GM21447 (cell line): ENCODE measurements around the gene TM4SF5.
A peak's percentile ranks its signal among the peaks of the same experiment; 100 is the strongest.

Experiments used
- ATAC-seq: cut with Tn5 transposase; IDR thresholded peaks from one replicate; pipeline ENCODE4 v1.9.1; 2021; ENCODE audit not compliant: unreplicated experiment

The TM4SF5 gene

GRCh38 chr17:4771519-4772234, at the start of gene TM4SF5:
Gene TM4SF5, plus strand, starts transcription at chr17:4771886. Its CDS starts 37 bp downstream, at chr17:4771923.
- ATAC-seq, result no peak

GRCh38 chr17:4722678-4723240, 48.9 kb upstream of the TM4SF5 start:
- ATAC-seq, result no peak

- ATAC-seq, result no peak
Measured at GRCh38 chr17:4724650-4725049, 47.0 kb upstream of the TM4SF5 start.

DNA sequence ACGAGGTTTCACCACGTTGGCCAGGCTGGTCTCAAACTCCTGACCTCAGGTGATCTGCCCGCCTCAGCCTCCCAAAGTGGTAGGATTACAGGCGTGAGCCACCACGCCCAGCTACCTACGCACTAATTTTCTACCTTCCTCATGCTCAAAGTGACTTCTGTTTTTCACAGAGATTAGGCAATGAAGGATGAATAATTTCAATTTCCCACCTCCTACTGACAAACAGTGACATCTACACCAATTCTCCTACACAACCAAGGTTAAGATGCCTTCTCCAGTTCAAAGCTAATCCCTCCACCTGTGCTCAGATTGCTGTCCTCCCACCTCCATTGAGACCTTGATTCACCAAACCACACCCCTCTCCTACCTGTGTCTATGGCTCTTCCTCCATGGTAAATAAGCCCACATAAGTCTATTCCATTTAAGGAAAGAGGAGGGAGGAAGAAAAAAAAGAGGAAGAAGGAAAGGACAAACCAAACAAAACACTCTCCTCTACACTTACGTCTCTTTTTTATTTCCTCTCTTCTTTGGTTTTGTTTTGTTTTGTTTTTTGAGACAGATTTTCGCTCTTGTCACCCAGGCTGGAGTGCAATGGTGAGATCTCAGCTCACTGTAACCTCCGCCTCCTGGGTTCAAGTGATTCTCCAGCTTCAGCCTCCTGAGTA, 45.9 kb upstream of the TM4SF5 start:
- ATAC-seq, result no peak

DNA sequence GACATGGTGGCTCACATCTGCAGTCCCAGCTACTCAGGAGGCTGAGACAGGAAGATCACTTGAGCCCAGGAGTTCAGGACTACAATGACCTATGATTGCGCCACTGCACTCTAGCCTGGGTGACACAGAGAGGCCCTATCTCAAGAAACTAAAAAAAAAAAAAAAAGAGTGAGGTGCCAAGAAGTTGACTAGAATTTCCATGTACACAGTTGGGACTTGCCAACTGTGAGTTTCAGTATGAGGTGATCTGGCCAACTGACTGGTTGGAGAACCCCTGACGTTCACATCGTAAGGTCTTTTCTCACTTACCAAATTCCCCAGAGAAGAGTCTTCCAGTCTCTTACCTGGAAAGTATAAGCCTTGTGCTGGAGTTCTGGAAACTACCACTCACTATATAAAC, 43.6 kb upstream of the TM4SF5 start:
- no peak for ATAC-seq

- peak; percentile 42 for ATAC-seq
Measured at GRCh38 chr17:4733073-4733531, 38.6 kb upstream of the TM4SF5 start.

- no peak for ATAC-seq
Measured at GRCh38 chr17:4734857-4735475, 36.7 kb upstream of the TM4SF5 start.

DNA sequence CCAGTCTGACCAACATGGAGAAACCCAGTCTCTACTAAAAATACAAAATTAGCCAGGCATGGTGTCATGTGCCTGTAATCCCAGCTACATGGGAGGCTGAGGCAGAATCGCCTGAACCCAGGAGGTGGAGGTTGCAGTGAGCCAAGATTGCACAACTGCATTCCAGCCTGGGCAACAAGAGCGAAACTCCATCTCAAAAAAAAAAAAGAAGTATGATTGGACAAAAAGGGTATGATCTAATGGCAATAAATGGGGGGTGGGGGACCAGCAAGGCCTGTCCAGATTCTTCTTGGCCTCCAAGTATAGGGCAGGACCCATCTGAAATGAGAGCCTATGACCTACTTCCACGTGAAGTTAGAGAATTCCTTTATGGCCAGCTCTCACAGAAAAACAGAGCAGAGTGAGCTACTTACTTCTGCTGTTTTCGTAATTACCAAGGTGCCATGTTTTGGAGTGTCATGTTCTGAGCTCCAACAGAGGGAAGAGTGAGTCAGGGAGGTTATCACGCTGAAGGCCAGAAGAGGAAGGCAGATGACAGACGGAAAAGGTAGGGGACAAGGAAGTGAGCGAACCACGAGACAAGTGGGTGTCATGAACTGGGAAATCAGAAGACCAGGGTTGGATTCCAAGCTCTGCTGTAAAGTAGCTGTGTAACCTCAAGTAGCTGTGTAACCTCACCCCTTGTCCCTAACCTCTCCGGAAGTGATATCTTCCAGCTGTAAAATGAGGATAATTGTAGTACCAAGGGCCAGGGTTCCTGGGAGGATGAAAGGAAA, 35.6 kb upstream of the TM4SF5 start:
- ATAC-seq, result no peak

DNA sequence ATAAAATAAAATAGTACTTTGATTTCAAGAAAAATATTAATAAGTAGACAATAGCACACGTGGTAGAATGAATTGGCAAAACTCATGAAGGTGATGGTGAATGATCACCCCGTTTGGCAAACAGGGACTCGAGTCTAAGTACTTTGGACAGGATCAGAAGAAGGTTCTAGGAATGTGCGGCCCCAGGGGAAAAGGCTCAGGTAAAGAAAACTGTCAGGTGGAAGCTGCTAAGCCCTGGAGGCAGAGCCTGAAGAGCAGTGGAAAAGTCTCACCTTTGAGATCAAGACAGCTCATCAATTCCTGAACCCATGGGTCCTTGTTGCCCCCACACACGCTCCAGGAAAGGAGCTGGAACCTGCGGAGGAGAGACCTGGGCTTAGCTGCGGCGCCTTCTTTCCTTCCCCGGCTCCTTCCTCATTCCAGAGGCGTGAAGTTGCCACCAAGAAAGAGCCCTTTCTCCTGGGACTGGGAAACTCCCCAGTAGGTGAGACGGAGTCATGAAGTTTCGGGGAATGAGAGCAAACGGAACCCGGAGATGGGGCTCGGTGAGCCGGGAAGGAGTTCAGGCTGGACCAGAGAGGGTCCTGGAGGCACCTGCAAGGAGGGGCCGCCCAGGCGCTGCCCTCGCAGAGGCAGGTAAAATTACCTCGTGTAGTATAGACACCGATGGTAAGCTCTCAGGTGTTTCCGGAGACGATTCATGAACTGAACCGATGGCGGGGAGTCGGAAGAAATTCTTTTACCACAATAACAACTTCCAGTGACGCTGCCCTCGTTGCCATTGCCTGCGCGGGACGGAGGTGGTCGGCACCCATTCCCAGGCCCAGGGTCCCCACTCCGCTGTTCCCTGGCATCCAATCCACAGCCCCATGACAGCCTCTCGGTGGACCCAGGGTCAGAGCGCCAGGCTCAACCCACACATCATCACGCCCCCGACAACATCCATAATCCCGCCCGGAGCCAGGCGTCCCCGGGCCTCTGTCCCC, 33.3 kb upstream of the TM4SF5 start:
- no peak for ATAC-seq

- ATAC-seq, result peak; percentile 60
Measured at GRCh38 chr17:4739122-4740024, 32.3 kb upstream of the TM4SF5 start, which contains the start of the genes CXCL16 and ZMYND15. Gene CXCL16, minus strand, starts transcription at chr17:4739928. Its CDS starts 589 bp downstream, at chr17:4739339. Gene ZMYND15, plus strand, starts transcription at chr17:4739833. Its CDS starts 716 bp downstream, at chr17:4740549.

GRCh38 chr17:4740025-4740351, 31.7 kb upstream of the TM4SF5 start:
- ATAC-seq, result no peak

GRCh38 chr17:4740584-4740983, 31.1 kb upstream of the TM4SF5 start:
- no peak for ATAC-seq

DNA sequence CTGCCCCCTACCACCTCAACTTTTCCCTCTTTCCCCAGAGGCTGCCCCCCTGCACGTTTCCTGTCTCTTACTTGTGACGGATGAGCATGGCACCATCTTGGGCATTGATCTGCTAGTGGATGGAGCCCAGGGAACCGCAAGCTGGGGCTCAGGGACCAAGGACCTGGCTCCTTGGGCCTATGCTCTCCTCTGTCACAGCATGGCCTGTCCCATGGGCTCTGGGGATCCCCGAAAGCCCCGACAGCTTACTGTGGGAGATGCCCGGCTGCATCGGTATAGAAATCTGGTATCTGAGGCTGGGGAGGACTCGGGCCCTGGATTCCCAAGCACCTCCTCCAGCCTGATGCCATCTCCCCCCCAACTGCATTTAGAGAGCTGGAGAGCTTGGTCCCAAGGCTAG, 30.1 kb upstream of the TM4SF5 start:
- ATAC-seq, result no peak

- no peak for ATAC-seq
Measured at GRCh38 chr17:4742133-4742532, 29.6 kb upstream of the TM4SF5 start.

- no peak for ATAC-seq
Measured at GRCh38 chr17:4742629-4743028, 29.1 kb upstream of the TM4SF5 start.

DNA sequence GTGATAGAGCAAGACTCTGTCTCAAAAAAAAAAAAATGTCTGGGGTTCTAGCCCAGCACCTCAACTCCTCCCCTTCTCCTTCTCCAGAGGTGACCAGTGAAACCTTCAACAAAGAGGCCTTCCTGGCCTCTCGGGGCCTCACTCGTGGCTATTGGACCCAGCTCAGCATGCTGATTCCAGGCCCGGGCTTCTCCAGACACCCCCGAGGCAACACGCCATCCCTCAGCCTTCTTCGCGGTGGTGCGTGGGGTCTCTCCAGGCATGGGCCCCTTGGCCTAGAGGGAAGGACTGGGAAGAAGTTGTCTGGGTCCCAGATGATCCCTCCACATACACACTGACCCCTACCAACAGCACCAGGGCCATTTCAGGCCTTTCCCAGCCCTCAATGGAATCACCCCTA, 28.5 kb upstream of the TM4SF5 start:
- no peak for ATAC-seq

- no peak for ATAC-seq
Measured at GRCh38 chr17:4743898-4744297, 27.8 kb upstream of the TM4SF5 start.
